HUES6 (cell line): ENCODE data around the gene WNT8B.

Experiments used
- H3K27ac ChIP-seq: 2 replicates; pipeline ENCODE4 v1.7.0; 2013; ENCODE audit warnings: low read depth, mild to moderate bottlenecking, low read length, inconsistent platforms
- H3K27me3 ChIP-seq: 2 replicates; pipeline ENCODE4 v1.6.1; 2013; ENCODE audit warnings: low read length; ENCODE audit not compliant: control insufficient read depth, insufficient read depth
- H3K36me3 ChIP-seq: 2 replicates; pipeline ENCODE4 v1.6.1; 2013; ENCODE audit warnings: low read length; ENCODE audit not compliant: control insufficient read depth, insufficient read depth
- H3K4me1 ChIP-seq: 2 replicates; pipeline ENCODE4 v1.6.1; 2013; ENCODE audit warnings: low read length; ENCODE audit not compliant: control insufficient read depth, insufficient read depth
- H3K4me3 ChIP-seq: 2 replicates; pipeline ENCODE4 v1.5.1; 2013; ENCODE audit warnings: low read depth, low read length
- H3K9ac ChIP-seq: one replicate; pipeline ENCODE4 v1.6.1; 2013; ENCODE audit warnings: mild to moderate bottlenecking, low read length
- H3K9me3 ChIP-seq: 2 replicates; pipeline ENCODE4 v1.6.1; 2013; ENCODE audit warnings: low read depth, low read length; ENCODE audit not compliant: control insufficient read depth, insufficient read depth

WNT8B gene

DNA sequence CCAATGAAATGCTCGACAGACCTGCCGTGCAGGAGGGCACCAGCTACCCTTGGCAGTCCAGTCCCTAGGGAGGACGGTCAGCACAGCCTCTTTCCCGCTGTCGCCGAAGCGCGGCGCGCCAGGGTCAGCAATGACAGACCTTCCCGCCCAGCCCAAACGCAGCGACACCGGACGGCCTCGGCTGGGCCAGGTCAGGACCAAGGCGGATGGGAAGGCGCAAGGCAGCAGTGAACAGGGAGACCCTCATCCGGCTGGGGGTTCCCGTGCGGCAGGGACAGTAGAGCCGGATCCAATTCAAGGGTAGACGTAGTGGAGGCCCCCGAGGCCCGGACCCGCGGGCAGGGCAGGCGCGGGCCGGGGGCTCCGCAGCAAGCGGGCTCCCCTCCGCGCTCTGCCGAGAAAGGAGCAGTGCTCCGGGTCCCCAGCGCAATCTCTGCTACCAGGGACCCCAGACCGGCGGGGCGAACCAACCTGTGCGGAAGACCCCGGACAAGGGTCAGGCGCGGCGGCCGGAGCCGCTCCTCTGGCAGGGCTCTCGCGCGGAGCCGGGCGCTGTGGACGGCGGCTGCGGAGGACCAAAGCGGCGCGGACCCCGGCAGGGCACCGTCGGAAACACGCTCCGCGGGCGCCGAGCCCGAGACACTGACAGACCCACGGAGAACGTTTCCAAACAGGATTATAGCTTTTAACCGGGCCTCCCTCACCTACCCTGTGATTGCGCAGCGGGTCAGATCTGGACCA, 56.7 kb downstream of the WNT8B start, which contains the start of gene SEC31B:
TSS of gene SEC31B (minus strand) at position 551 of the 741 bp plus-strand sequence. CDS start 2,909 bp downstream, outside the sequence.
- peaks cover 20% of the 10 kb centered on the region for H3K36me3 ChIP-seq
- peak within 1 kb of the TSS; percentile 32 for H3K9ac ChIP-seq
- H3K9me3 ChIP-seq: no peaks in the 10 kb centered on the region
- H3K27ac ChIP-seq: no peak within 1 kb of the TSS
- H3K4me3 ChIP-seq: peak within 1 kb of the TSS; percentile 61
- H3K4me1 ChIP-seq: no peaks in the 10 kb centered on the region
- H3K27me3 ChIP-seq: peaks cover 23% of the 10 kb centered on the region

DNA sequence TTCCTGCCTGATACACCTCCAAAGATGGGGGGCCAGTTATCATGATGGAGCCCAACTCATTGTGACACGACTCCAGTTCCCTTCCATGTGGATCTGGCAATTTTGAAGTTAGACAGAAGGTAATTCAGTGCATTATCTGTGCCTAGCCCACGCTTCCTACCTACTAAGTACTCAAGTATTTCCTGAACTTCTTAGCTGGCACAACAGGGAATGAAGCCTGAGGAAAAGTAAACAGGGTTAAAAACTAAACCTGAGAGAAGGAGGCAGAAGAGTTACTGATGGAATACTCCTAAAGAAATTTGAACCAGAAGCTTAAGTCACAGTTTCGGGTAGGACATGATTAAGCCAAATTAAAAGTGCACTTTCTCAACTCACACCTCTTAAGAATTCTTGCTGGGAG, 58.0 kb downstream of the WNT8B start:
- Histone ChIP-seq H3K36me3 (peaks cover 33% of the 10 kb centered on the region), H3K9ac (no peak overlapping the region), H3K9me3 (no peaks in the 10 kb centered on the region), H3K4me3 (no peak overlapping the region), H3K4me1 (no peaks in the 10 kb centered on the region), H3K27me3 (peaks cover 23% of the 10 kb centered on the region), H3K27ac (no peak overlapping the region)

DNA sequence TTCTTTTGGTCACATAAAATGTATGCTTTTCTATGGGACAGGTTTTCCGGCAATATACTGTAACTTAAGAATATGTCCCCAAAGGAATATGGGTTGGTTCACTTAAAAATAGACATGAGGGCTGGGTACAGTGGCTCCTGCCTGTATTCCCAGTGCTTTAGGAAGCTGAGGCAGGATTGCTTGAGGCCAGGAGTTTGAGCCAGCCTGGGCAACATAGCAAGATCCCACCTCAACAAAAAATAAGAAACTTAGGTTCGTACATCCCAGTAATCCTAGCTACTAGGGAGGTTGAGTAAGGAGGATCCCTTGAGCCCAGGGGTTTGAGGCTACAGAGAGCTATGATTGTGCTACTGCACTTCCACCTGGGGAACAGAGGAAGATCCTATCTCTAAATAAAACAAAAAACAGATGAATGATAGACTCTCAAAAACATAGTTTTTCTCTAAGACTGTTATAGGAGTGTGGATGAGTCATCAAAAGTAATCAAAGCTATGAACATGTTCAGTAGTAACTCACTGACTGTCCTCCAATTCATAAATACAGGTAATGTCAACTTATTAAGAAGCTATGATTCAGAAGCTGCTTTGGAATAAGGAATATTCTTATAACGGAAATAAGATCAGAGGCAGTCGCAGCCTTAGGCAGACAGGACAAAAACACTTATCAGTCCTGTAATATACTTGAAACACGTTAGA, 59.4 kb downstream of the WNT8B start:
- Histone ChIP-seq H3K9me3 (no peaks in the 10 kb centered on the region), H3K9ac (no peak overlapping the region), H3K27ac (no peak overlapping the region), H3K4me1 (no peaks in the 10 kb centered on the region), H3K36me3 (peaks cover 48% of the 10 kb centered on the region), H3K27me3 (peaks cover 23% of the 10 kb centered on the region), H3K4me3 (no peak overlapping the region)

DNA sequence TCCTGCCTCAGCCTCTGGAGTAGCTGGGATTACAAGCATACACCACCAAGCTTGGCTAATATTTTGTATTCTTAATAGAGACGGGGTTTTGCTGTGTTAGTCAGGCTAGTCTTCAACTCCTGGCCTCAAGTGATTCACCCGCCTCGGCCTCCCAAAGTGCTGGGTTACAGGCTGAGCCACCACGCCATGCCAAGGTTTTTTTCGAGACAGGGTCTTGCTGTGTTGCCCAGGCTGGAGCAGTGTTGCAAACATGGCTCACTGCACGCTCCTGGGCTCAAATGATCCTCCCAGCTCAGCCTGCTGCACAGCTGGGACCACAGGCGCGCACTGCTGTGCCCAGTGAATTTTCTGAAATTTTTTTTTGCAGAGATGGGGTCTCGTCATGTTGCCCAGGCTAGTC, 60.1 kb downstream of the WNT8B start:
- H3K27me3 ChIP-seq: peaks cover 23% of the 10 kb centered on the region
- H3K9ac ChIP-seq: no peak overlapping the region
- H3K4me3 ChIP-seq: no peak overlapping the region
- H3K36me3 ChIP-seq: peaks cover 48% of the 10 kb centered on the region
- no peaks in the 10 kb centered on the region for H3K4me1 ChIP-seq
- no peak overlapping the region for H3K27ac ChIP-seq
- H3K9me3 ChIP-seq: no peaks in the 10 kb centered on the region

DNA sequence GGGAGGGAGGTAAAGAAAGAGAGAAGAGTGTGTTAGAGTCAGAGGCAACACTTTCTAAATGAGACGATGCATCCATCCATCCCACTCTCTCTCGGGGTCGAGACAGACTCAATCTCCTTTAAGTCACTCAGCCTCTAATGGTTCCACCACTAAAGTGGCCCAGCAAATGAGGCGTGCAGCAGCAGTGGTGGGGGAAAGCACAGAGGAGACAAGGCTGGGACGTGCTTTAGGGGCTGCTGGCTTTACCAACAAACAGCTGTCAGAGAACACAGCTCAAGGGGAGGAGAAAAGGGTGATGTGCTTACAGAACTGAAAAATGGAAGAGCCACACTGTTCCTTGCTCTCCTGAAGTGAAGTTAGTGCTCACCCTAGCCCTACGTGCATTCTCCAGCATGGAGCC, 61.4 kb downstream of the WNT8B start:
- Histone ChIP-seq H3K9ac (no peak overlapping the region), H3K27ac (no peak overlapping the region), H3K9me3 (no peaks in the 10 kb centered on the region), H3K27me3 (peaks cover 18% of the 10 kb centered on the region), H3K4me1 (peaks cover 7% of the 10 kb centered on the region; the same call in 1 of the 2 replicates), H3K36me3 (peaks cover 52% of the 10 kb centered on the region), H3K4me3 (no peak overlapping the region)

DNA sequence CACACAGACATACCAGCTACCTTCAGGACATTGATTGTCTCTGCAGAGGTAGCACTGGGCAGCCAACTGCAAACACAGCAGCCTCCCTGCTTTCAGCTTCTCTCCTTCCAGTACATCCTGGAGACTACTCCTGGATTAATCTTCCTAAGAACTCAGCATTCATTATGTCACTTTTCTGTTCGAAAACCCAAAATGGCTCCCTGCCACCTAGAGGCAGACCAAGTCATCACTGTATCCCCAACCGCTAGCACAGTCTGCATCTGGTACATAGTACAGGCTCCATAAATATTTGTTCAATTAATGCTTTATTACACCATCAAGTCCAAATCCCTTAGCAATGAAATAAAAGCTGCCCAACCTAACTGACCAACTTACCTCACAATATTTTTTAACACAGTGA, 61.8 kb downstream of the WNT8B start:
- Histone ChIP-seq H3K27me3 (peaks cover 14% of the 10 kb centered on the region), H3K27ac (no peak overlapping the region), H3K4me3 (no peak overlapping the region), H3K9me3 (no peaks in the 10 kb centered on the region), H3K36me3 (peaks cover 52% of the 10 kb centered on the region), H3K9ac (no peak overlapping the region), H3K4me1 (peaks cover 7% of the 10 kb centered on the region; the same call in 1 of the 2 replicates)

DNA sequence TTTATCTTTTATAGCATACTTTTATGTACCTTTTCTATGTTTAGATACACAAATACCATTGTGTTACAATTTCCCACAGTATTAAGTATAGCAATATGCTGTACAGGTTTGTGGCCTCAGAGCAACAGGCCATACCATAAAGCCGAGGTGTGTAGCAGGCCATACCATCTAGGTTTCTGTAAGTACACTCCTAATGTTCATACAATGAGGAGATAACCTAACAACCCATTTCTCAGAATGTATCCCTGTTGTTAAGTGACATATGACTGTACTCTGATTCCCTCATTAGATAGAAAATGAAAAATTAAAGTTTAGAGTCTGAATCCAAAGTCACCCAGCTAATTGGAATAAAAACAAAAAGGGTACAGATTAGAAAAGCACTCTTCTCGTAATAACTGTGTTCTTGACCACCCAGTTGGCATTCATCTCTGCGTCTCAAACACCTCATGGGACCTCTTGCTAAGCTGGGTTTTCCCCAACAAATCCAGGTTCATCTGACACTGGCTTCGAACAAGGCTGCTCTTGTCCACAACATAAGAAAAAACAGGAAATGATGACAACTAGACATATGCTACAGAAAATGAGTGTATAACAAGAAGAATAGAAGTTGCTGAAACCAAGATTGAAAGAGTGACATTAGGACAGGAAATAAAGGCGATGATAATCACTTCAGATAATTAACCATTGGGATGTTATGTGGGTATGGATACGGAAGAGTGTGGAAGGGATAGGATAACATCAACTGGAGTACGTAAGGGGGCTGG, 65.5 kb downstream of the WNT8B start:
- Histone ChIP-seq H3K27me3 (no peaks in the 10 kb centered on the region), H3K27ac (no peak overlapping the region), H3K4me3 (peak overlapping the region; percentile 82), H3K4me1 (peaks cover 13% of the 10 kb centered on the region), H3K9me3 (no peaks in the 10 kb centered on the region), H3K36me3 (peaks cover 43% of the 10 kb centered on the region), H3K9ac (no peak overlapping the region)

DNA sequence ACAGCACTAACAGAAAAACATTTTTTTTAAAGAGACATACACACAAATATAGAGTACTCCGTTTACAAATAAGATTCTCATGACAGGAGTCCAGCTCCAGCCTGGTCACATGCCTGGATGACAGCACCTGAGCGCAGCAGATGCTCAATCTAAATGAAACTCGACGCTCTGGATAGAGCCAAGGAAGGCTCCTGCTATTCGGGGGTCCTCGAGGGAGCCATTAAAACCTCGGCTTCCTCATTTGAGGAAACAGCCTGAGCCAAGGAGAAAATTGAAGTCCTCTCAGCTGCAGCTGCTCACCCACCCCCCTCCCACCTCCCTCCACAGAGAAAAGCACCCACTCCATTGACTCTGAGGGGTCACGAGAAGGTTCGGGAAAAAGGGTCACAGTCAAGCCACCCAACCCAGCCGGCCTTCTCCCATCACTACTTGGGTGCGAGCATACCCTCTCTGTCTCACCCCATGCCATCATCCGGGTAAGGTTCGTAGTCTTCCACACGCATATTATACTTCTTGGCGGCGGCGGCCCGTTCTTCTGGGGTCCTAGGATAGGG, 66.2 kb downstream of the WNT8B start:
- H3K36me3 ChIP-seq: peaks cover 36% of the 10 kb centered on the region
- H3K9ac ChIP-seq: peak overlapping the region; percentile 87
- no peaks in the 10 kb centered on the region for H3K27me3 ChIP-seq
- no peak overlapping the region; the same call in 1 of the 2 replicates for H3K27ac ChIP-seq
- H3K4me1 ChIP-seq: peaks cover 13% of the 10 kb centered on the region
- peak overlapping the region; percentile 82 for H3K4me3 ChIP-seq
- H3K9me3 ChIP-seq: no peaks in the 10 kb centered on the region

DNA sequence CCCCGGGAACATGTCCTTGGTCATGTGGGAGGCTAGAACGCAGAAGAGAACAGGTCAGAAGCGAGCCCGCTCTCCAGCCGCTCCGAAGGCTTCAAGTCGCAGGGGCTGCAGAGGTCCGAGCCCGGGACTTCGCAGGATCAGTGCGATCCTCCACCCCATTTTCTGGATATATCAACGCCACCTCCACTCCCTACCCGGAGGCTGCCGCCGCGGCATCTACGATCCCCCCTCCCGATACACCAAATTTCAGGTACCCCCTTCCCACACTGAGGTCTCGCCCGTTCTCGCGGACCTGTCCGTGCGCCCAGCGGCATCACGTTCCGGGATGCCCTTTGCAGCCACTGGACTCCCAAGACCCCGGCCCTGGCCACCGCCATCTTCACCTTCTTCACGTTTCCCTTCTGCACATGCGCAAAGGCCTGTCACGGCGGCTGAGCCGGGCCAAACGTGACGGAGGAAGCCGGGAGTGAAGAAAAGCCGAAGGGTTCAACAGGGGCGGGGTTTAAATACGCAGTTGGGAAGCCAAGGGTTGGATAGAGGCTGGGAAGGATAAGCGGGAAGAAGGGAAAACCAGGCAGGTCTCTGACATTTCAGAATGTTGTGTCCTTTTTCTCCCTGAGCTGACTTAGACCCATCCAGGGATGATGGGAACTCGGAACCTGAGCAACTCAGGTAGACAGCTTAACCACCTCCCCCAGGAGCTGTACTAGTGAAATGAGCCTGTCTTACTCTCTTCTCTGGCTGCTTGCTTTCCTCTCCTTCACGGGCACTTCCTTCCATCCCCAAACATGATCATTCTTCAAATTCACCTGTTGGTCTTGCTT, 66.9 kb downstream of the WNT8B start, which contains the start of gene NDUFB8:
TSS of gene NDUFB8 (minus strand) at position 397 of the 824 bp plus-strand sequence. CDS start at position 377, 20 bp downstream.
- Histone ChIP-seq H3K9ac (peak within 1 kb of the TSS; percentile 87), H3K4me1 (peaks cover 13% of the 10 kb centered on the region), H3K36me3 (peaks cover 29% of the 10 kb centered on the region), H3K9me3 (no peaks in the 10 kb centered on the region), H3K4me3 (peak within 1 kb of the TSS; percentile 82), H3K27ac (no peak within 1 kb of the TSS; the same call in 1 of the 2 replicates), H3K27me3 (no peaks in the 10 kb centered on the region)

- H3K27me3 ChIP-seq: no peaks in the 10 kb centered on the region
- H3K9ac ChIP-seq: no peak overlapping the region
- H3K9me3 ChIP-seq: no peaks in the 10 kb centered on the region
- H3K4me1 ChIP-seq: peaks cover 18% of the 10 kb centered on the region
- H3K36me3 ChIP-seq: peaks cover 9% of the 10 kb centered on the region
- no peak overlapping the region for H3K27ac ChIP-seq
- H3K4me3 ChIP-seq: no peak overlapping the region
These were observed 69.0 kb downstream of the WNT8B start for GRCh38 chr10:100531761-100532160.
